ENCODE data around the gene RPL32. TPM values are rescaled to one million over a fixed set of nuclear protein-coding genes. Genes with fewer than 3 reads are reported as not detected.

The RPL32 gene
- total and polyA plus RNA-seq, 8 donors: 71.5 to 3,985 (median 2,039) TPM

- TF ChIP-seq POLR2AphosphoS5 (IDR thresholded peaks at IDR 0.05): no peak
- TF ChIP-seq CTCF (IDR thresholded peaks at IDR 0.05): no peak
- TF ChIP-seq EP300 (IDR thresholded peaks at IDR 0.05): no peak
- no peak for TF ChIP-seq POLR2A (IDR thresholded peaks at IDR 0.05)
- Histone ChIP-seq H3K27me3 (peaks cover 0 to 18% (median 8%) of the 10 kb centered on the region in 3 donors), H3K4me3 (no peak overlapping the region), H3K36me3 (no peaks in the 10 kb centered on the region), H3K27ac (no peak overlapping the region), H3K9me3 (peaks cover 0 to 11% (median 5%) of the 10 kb centered on the region in 4 donors), H3K4me1 (peaks cover 14 to 18% (median 16%) of the 10 kb centered on the region in 4 donors)
- no peak for DNase-seq
- intact Hi-C loops (cut with DNase I; ENCODE audit: low total_unique reads): no loop called here
- 82 to 95% (median 88%) methylated on average over 4 of the region's 4 CpGs for WGBS, 5 donors
These were observed 23.9 kb upstream of the RPL32 start for GRCh38 chr3:12865271-12865670.

GRCh38 chr3:12862387-12862786 is 21.0 kb upstream of the RPL32 start:
- no peak overlapping the region for H3K4me3 ChIP-seq
- H3K4me1 ChIP-seq: no peaks in the 10 kb centered on the region
- peaks cover 0 to 11% (median 5%) of the 10 kb centered on the region in 4 donors for H3K9me3 ChIP-seq
- no peak overlapping the region for H3K27ac ChIP-seq
- intact Hi-C loops (cut with DNase I; ENCODE audit: low total_unique reads): no loop called here
- H3K27me3 ChIP-seq: no peaks in the 10 kb centered on the region
- H3K36me3 ChIP-seq: no peaks in the 10 kb centered on the region
- 93 to 98% (median 94%) methylated on average over 8 of the region's 8 CpGs for WGBS, 5 donors
- TF ChIP-seq CTCF (IDR thresholded peaks at IDR 0.05) (no peak), EP300 (IDR thresholded peaks at IDR 0.05) (no peak), POLR2AphosphoS5 (IDR thresholded peaks at IDR 0.05) (no peak), POLR2A (IDR thresholded peaks at IDR 0.05) (no peak)
- no peak for DNase-seq

GRCh38 chr3:12861611-12862010 is 20.2 kb upstream of the RPL32 start:
- Histone ChIP-seq H3K27me3 (no peaks in the 10 kb centered on the region), H3K27ac (no peak overlapping the region), H3K4me1 (no peaks in the 10 kb centered on the region), H3K36me3 (no peaks in the 10 kb centered on the region), H3K9me3 (peaks cover 0 to 11% (median 5%) of the 10 kb centered on the region in 4 donors), H3K4me3 (no peak overlapping the region)
- TF ChIP-seq POLR2A (IDR thresholded peaks at IDR 0.05) (no peak), POLR2AphosphoS5 (IDR thresholded peaks at IDR 0.05) (no peak), EP300 (IDR thresholded peaks at IDR 0.05) (no peak), CTCF (IDR thresholded peaks at IDR 0.05) (no peak)
- 70 to 81% (median 75%) methylated on average over 5 of the region's 5 CpGs for WGBS, 5 donors
- intact Hi-C loops (cut with DNase I; ENCODE audit: low total_unique reads): no loop called here
- no peak for DNase-seq

GRCh38 chr3:12859840-12860239 is 18.5 kb upstream of the RPL32 start:
- intact Hi-C loops (cut with DNase I; ENCODE audit: low total_unique reads): no loop called here
- H3K27me3 ChIP-seq: no peaks in the 10 kb centered on the region
- WGBS, 5 donors: 54 to 57% (median 55%) methylated on average over 7 of the region's 7 CpGs
- H3K4me3 ChIP-seq: no peak overlapping the region
- no peaks in the 10 kb centered on the region for H3K4me1 ChIP-seq
- TF ChIP-seq EP300 (IDR thresholded peaks at IDR 0.05) (no peak), POLR2AphosphoS5 (IDR thresholded peaks at IDR 0.05) (no peak), POLR2A (IDR thresholded peaks at IDR 0.05) (no peak), CTCF (IDR thresholded peaks at IDR 0.05) (no peak)
- H3K27ac ChIP-seq: no peak overlapping the region
- H3K9me3 ChIP-seq: no peaks in the 10 kb centered on the region
- no peak for DNase-seq
- no peaks in the 10 kb centered on the region for H3K36me3 ChIP-seq

Data from stomach (tissue), 9 donors.